AG20443 (cell line): ENCODE data around the gene CNOT4.
"Not testable (repeated sequence)": the region's sequence is repeated elsewhere in the genome, so short reads cannot be mapped to it uniquely, and the experiment has no call there.

Experiments
- DNase-seq: peaks from one replicate; pipeline ENCODE4 v3.0.0; 2012; ENCODE audit warnings: low spot score, mixed read lengths

CNOT4 gene

DNA sequence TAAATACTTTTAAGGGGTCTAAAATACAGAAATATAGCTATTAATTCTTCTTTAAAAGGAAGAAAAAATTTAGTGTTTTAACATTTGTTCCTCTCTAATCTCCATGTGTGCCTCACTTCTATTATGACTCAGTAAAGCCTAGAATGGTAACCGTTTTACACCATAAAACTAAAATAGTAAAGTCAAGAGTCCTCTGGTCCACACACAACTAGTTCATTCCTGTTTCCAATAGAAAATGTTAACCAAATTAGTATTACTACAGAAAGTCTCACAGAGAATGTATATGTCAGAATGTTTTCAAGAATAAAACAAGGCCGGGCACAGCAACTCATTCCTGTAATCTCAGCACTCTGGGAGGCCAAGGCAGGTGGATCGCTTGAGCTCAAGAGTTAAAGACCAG, 55.8 kb downstream of the CNOT4 start:
- DNase-seq, result no peak

DNA sequence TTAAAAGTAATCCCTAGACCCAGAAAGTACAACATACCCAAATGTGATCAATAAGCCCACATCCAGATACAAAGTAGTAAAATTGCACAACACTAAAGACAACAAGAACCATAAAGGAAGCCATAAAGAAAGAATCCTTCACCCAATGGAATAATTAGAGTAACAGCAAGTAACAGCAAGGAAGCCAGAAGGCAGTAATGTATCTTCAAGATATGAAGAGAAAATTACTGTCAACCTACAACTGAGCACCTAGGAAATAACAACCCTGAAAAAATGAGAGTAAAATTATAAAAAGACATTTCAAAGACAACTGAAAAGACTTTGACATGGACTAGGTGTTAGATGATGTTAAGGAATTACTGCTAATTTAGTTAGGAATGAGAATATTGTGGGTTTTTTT, 60.5 kb downstream of the CNOT4 start:
- no peak for DNase-seq

- DNase-seq, result no peak
Observed at GRCh38 chr7:135448753-135449152, 61.1 kb downstream of the CNOT4 start.

DNA sequence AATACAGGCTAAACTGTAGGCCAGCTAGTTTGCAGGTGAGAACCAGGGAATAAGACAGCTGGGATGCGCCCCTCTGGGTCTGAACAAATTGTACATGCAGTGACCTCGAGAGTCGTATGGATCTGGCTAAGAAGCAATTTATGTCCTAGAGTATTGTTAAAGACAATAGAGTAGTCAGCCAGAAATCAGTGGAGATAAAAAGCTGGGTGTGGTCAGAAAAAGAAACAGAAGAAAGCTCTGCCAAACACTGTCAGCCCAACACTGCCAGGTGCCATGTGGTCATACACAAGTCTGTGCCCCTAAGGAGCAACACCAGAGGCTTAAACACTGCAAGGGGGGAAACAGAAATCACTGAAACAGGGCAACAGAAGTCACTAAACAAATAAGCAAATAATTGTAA, 62.2 kb downstream of the CNOT4 start:
- DNase-seq, result no peak

DNA sequence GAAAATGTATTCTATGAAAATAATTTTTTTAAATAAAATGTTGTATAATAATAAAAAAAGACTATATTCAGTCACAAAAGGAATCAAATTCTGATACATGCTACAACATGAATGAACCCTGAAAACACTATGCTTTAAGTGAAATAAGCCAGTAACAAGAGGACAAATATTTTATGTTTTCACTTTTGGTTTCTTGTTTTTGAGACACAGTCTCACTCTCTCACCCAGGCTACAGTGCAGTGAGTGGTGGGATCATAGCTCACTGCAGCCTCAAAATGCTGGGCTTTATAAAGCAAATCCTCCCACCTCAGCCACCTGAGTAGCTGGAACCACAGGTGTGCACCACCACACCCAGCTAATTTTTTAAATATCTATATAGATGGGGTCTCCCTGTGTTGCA, 64.2 kb downstream of the CNOT4 start:
- no peak for DNase-seq

DNA sequence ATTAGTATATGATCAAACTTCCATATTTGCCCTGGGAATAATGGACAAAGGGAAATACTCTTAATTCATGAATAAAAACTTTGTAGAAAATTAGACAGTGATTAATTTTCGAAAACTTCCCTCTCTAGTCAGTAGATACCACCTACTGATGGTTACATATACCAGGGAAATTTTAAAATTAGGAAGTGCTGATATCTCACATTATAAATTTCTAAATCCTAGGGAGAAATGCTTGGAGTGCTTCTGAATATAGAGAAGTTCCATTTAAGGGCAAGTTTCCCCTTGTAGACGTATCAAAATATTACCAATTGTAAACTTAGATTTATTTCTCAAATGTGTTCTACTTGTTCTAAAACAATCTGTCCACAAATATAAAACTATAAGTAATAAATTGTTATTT, 64.6 kb downstream of the CNOT4 start:
- not testable (repeated sequence) for DNase-seq

- DNase-seq, result no peak
Observed at GRCh38 chr7:135441791-135442190, 68.1 kb downstream of the CNOT4 start.

DNA sequence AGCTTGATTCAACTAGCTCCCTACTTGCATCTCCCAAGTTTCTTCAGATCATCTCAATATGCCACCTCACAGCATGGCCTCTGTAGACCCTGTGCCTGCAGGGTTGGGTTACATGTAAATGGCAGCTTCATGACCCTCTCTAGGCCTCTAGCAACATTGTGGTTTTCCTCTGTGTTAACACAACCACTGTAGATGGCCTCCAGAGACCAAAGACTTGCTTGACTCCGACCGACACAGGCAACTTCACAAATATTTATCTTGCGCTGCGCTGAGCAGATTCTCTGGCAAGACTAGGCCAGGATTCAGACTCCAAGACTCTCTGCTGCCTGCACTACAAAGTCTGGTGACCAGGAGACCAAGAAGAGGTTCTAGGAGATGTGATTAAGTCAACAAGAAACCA, 75.9 kb downstream of the CNOT4 start:
- no peak for DNase-seq

DNA sequence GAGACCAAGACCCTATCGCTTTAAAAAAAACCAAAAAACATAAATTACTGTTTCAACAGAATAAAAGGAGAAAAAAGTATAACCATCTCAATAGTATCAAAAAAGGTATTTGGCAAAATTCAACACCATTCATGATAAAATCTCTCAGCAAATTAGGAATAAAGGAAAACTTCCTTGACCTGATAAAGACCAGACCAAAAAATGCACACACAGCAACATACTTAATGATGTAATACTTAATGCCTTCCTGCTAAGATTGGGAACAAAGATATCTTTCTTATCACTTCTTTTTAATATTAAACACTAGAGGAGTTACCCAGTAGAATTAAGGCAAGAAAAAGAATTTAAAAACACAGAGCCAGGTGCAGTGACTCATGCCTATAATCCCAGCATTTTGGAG, 79.3 kb downstream of the CNOT4 start:
- no peak for DNase-seq

DNA sequence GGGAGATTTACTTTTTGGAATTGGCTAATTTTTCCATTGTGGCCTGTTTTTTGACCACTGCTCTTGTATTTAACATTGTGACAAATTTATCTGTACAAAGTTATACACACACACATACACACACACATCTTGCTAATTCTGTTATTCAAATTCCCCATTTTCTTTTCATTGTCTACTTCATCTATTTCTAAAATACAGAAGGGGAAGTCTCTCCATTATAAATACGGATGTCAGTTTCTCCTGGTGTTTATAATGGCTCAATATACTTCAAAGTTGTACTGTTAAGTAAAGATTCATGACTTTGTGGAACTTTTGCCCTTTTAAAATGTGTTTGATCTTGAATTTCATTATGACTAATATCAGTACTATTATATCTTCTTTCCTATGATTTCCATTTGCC, 81.0 kb downstream of the CNOT4 start:
- no peak for DNase-seq

DNA sequence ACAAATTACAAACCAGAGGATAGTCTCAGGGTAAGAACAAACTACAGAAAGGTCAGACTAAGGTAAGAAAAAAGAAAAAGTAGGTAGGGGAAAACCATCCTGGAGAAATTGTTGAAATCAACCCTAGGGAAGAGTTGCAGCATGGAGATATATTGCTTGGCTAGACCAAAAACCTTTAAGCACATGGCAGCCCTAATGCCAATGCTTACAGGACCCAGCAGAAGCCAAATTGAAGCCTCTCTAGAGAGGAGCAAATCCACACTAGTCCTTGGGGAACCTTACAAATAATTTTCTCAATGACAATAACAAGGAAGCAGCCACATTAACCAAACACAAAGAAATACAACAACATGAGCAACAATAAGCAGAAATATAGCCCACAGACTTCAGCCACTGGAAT, 81.9 kb downstream of the CNOT4 start:
- no peak for DNase-seq

- no peak for DNase-seq
Observed at GRCh38 chr7:135427166-135427565, 82.7 kb downstream of the CNOT4 start.

GRCh38 chr7:135425036-135425435, 84.9 kb downstream of the CNOT4 start:
- DNase-seq, result no peak

GRCh38 chr7:135420786-135421185, 89.1 kb downstream of the CNOT4 start:
- no peak for DNase-seq

GRCh38 chr7:135416431-135416830, 93.5 kb downstream of the CNOT4 start:
- DNase-seq, result no peak

GRCh38 chr7:135414850-135415439, 95.0 kb downstream of the CNOT4 start:
- DNase-seq, result peak; percentile 25

GRCh38 chr7:135414208-135414607, 95.7 kb downstream of the CNOT4 start:
- no peak for DNase-seq

DNA sequence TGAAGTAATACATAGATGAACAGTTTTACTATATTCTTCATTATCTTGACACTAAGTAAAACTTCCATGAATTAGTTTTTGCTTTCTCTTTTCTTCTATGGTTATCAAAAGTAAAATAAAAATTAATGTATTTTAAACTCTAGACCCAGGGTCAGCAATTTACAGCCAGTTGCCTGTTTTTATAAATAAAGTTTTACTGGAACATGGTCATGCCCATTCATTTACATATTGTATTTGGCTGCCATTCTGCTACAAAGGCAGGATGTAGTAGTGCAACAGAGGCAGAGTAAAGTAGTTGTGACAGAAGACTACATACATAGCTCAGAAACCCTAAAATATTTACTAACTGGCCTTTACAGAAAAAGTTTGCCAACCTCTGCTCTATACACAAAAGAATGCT, 98.8 kb downstream of the CNOT4 start:
- no peak for DNase-seq

DNA sequence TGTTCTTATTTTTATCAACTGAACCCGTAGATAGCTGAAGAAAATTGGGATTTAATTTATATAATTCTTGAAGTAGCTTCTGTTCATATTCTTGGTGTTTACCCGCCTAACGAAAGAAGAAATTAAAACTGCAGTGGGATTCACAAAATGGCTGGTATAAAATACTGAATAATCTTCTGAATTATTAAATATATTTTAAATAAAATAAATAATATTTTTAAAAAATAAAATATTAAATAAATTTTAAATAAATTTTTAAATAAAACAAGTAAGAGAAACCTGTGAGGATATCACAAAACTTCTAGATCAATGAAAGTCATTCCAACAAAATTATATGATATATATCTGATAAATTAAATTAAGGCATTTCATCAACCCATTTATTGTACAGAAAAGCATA, 99.4 kb downstream of the CNOT4 start:
- DNase-seq, result no peak

DNA sequence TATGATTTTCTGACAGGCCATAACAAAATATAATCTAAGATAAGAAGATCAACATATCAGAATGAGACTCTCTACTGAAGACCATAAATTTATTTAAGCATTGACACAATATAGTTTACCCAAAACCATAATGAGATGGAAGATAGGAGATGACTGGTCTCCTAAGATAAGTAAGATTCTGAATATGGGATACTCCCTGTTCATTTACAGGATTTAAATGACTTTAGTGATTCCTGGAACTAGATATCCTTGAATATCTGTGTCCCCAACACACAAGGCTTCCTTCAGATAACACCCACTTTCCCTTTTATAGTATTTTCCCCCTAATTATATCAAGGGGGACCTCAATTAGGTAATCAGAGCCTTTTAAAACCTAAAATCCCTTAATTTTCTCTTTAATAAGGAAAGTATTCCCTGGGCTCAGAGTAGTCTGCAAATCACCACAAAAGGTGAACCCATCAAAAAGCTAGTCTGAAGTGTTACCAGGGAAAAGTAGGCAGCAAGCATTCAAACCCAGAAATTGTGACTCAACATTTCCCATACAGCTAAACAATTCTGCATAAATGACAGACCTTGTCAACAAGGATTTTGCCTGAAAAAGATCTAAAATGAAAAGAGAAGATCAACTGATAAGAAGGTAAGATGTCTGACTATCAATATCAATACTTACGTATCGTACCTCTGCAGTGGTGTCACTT, 99.9 kb downstream of the CNOT4 start:
- DNase-seq, result no peak

DNA sequence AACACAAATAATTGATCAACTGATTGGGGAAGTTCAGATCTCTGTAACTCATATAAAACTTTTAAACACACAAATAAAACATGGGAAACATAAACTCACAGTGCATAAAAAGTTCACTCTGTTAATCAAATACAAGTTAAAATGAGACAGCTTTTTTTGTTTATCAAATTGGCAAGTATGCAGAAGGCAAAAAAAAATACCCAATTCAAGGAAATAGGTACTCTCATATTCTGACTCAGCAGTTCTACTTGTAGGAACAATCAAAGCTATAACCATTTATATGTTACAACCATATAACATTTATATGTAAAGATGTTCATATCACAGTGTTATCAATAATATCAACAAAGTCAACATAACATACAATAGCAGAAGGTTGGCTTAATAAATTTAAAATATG, 102.0 kb downstream of the CNOT4 start:
- no peak for DNase-seq

DNA sequence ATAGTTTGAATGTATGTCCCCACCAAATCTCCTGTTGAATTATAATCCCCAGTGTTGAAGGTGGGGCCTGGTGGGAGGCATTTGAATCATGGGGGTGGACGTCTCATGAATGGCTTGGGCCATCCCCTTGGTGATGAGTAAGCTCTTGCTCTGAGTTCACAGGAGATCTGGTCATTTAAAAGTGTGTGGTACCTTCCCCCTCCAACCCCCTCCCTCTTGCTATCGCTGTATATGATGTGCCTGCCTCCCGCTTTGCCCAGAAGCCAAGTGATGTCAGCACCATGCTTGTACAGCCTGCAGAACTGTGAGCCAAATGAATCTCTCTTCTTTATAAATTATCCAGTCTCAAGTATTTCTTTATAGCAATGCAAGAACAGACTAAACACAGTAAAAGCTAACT, 103.0 kb downstream of the CNOT4 start:
- DNase-seq, result no peak

GRCh38 chr7:135405969-135406368, 103.9 kb downstream of the CNOT4 start:
- no peak for DNase-seq

- DNase-seq, result no peak
Observed at GRCh38 chr7:135403302-135403701, 106.6 kb downstream of the CNOT4 start.
